Smooth muscle cell (in vitro differentiated cells): ENCODE data around the gene LRRC70. TPM values are rescaled to one million over a fixed set of nuclear protein-coding genes. Genes with fewer than 3 reads are reported as not detected.

Experiments used
- DNase-seq: peaks from one replicate; lab custom pipeline; 2025; ENCODE audit not compliant: unreplicated experiment; lab: John Stamatoyannopoulos, UW
- H2AFZ ChIP-seq: fragments of 200-600 bp; sonication (generic); 2 replicates; pipeline ENCODE4 v1.6.0; 2016; ENCODE audit warnings: antibody characterized with exemption, low read depth, mild to moderate bottlenecking
- H3F3A ChIP-seq: fragments of 200-600 bp; sonication (generic); 2 replicates; pipeline ENCODE4 v1.6.0; 2017; ENCODE audit warnings: antibody characterized with exemption, low read depth
- H3K27ac ChIP-seq: fragments of 200-600 bp; sonication (generic); 2 replicates; pipeline ENCODE4 v1.5.1; 2016; ENCODE audit warnings: low read depth, mild to moderate bottlenecking
- H3K27me3 ChIP-seq: fragments of 200-600 bp; sonication (generic); 2 replicates; pipeline ENCODE4 v1.6.1; 2016; ENCODE audit warnings: low read depth, mild to moderate bottlenecking
- H3K36me3 ChIP-seq: fragments of 200-600 bp; sonication (generic); 2 replicates; pipeline ENCODE4 v1.5.1; 2016; ENCODE audit warnings: low read depth
- H3K4me1 ChIP-seq: fragments of 200-600 bp; sonication (generic); 2 replicates; pipeline ENCODE4 v1.5.1; 2016; ENCODE audit warnings: low read depth
- H3K4me2 ChIP-seq: fragments of 200-600 bp; sonication (generic); 2 replicates; pipeline ENCODE4 v1.6.0; 2016; ENCODE audit warnings: mild to moderate bottlenecking
- H3K4me3 ChIP-seq: fragments of 200-600 bp; sonication (generic); 2 replicates; pipeline ENCODE4 v1.5.1; 2016; ENCODE audit warnings: mild to moderate bottlenecking
- H3K79me2 ChIP-seq: fragments of 200-600 bp; sonication (generic); 2 replicates; pipeline ENCODE4 v1.6.0; 2016; ENCODE audit warnings: low read depth, mild to moderate bottlenecking
- H3K9ac ChIP-seq: fragments of 200-600 bp; sonication (generic); 2 replicates; pipeline ENCODE4 v1.6.0; 2016; ENCODE audit warnings: low read depth
- H3K9me3 ChIP-seq: fragments of 200-600 bp; sonication (generic); replicated peaks from 2 replicates; pipeline ENCODE4 v1.5.1; 2016; ENCODE audit warnings: low read depth
- H4K20me1 ChIP-seq: fragments of 200-600 bp; sonication (generic); 2 replicates; pipeline ENCODE4 v1.6.0; 2016; ENCODE audit warnings: low read depth
- WGBS: methylation state at CpG from one replicate; pipeline ENCODE4 v1.1.7; 2016; ENCODE audit warnings: low lambda C conversion rate; 5-methylcytosine and 5-hydroxymethylcytosine counted together
- polyA plus RNA-seq: library from polyadenylated mRNA; unstranded; fragments of >200 nt; fragmentation: Nextera tagmentation; extraction: Ambion mirVana; gene quantifications from 2 replicates; pipeline ENCODE4 v1.2.1, GENCODE V29; 2016
- total RNA-seq: library from RNA; depleted of rRNA; stranded (reverse); fragments of >200 nt; gene quantifications from 2 replicates; pipeline ENCODE4 v1.2.3, GENCODE V29; 2014
- TF ChIP-seq, protein P1 (sequence below): fragments of 200-600 bp; sonication (generic); IDR thresholded peaks from 2 replicates; pipeline ENCODE4 v1.5.1; 2017; ENCODE audit warnings: borderline replicate concordance, mild to moderate bottlenecking, antibody characterized with exemption; ENCODE audit not compliant: insufficient read depth, poor library complexity, severe bottlenecking

The LRRC70 gene
- total and polyA plus RNA-seq, 2 experiments from 2014 or later, result 0.22 to 0.36 TPM

DNA sequence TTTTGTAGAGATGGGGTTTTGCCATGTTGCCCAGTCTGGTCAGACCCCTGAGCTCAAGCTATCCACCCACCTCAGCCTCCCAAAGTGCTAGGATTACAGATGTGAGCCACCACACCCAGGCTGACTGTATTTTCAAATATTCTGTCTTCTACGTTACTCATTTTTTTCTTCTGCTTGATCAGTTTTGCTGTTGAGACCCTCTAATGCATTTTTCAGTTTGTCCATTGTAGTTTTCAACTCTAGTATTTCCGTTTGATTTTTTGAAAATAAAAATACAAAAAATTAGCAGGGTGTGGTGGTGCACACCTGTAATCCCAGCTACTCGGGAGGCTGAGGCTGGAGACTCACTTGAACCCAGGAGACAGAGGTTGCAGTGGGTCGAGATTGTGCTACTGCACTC lies 10.5 kb upstream of the LRRC70 start:
- TF ChIP-seq, protein P1, sequence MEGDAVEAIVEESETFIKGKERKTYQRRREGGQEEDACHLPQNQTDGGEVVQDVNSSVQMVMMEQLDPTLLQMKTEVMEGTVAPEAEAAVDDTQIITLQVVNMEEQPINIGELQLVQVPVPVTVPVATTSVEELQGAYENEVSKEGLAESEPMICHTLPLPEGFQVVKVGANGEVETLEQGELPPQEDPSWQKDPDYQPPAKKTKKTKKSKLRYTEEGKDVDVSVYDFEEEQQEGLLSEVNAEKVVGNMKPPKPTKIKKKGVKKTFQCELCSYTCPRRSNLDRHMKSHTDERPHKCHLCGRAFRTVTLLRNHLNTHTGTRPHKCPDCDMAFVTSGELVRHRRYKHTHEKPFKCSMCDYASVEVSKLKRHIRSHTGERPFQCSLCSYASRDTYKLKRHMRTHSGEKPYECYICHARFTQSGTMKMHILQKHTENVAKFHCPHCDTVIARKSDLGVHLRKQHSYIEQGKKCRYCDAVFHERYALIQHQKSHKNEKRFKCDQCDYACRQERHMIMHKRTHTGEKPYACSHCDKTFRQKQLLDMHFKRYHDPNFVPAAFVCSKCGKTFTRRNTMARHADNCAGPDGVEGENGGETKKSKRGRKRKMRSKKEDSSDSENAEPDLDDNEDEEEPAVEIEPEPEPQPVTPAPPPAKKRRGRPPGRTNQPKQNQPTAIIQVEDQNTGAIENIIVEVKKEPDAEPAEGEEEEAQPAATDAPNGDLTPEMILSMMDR, result no peak
- H4K20me1 ChIP-seq, result no peaks in the 10 kb centered on the region
- no peaks in the 10 kb centered on the region for H3K4me1 ChIP-seq
- H3K9me3 ChIP-seq, result peaks cover 3% of the 10 kb centered on the region
- no peaks in the 10 kb centered on the region for H3K79me2 ChIP-seq
- H3F3A ChIP-seq, result no peaks in the 10 kb centered on the region
- H3K4me3 ChIP-seq, result no peak overlapping the region
- WGBS, result 90% methylated on average over 4 of the region's 4 CpGs
- no peaks in the 10 kb centered on the region for H3K27me3 ChIP-seq
- H3K9ac ChIP-seq, result no peak overlapping the region
- DNase-seq, result no peak
- H3K27ac ChIP-seq, result no peak overlapping the region
- H3K4me2 ChIP-seq, result no peak overlapping the region
- peaks cover 15% of the 10 kb centered on the region for H3K36me3 ChIP-seq
- no peak overlapping the region for H2AFZ ChIP-seq

DNA sequence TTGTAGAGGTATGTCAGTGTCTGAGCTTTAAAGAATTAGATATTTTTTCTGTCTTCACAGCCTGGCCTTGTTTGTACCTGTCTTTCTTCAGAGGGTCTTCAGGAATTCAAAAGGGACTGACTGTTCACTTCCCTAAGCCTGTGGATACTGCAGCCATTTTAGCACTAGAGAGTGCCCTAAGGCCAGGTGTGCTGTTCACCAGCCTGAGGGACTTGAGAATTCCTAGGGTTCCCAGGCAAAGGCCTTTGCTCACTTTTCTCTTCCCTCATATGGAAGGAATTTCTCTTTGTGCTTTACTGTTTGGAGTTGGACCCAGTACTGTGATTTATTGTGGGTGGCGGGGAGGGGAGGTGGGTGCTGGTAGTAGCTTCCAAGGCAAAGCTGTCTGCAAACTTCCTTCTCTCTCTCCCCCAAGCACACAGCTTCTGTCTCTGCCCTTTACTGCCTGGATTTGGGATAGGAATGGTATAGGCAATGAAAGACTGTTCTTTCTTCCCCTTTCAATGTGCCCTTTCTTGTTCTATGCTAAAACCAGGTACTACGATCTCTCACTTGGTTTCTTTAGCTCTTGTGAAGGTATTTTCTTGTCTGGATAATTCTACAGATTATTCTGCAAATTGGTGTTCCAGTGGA lies 9.7 kb upstream of the LRRC70 start:
- WGBS, result 77% methylated on average over 2 of the region's 2 CpGs
- Histone ChIP-seq H3K4me3 (no peak overlapping the region), H3K9me3 (peaks cover 3% of the 10 kb centered on the region), H3K27ac (no peak overlapping the region), H3K36me3 (peaks cover 15% of the 10 kb centered on the region), H4K20me1 (no peaks in the 10 kb centered on the region), H3K4me1 (no peaks in the 10 kb centered on the region), H3K4me2 (no peak overlapping the region), H3K79me2 (no peaks in the 10 kb centered on the region), H3F3A (no peaks in the 10 kb centered on the region), H2AFZ (no peak overlapping the region), H3K27me3 (no peaks in the 10 kb centered on the region), H3K9ac (no peak overlapping the region)
- DNase-seq, result no peak
- TF ChIP-seq, protein P1, result no peak

DNA sequence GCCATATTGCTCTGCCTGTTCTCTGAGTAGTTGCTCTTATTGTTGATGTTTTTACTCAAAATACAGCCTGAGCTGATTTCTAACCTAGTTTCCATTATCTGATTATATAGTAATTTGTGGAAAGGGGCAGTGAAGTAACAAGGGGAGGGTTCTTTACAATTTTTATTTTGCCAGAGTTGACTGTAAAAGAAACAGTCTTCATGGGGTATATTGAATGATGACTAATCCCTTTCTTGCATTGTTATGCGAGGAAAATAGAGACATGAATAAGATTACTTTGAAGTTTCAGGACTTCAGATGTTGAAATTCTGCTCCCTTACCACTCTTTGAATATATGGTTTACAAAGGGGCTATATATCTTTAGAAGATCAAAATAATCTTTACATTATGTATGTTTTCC lies 9.1 kb upstream of the LRRC70 start:
- Histone ChIP-seq H2AFZ (no peak overlapping the region), H3K4me2 (no peak overlapping the region), H3K4me1 (no peaks in the 10 kb centered on the region), H3K9ac (no peak overlapping the region), H3K9me3 (peaks cover 3% of the 10 kb centered on the region), H3K79me2 (no peaks in the 10 kb centered on the region), H3K36me3 (peaks cover 15% of the 10 kb centered on the region), H4K20me1 (no peaks in the 10 kb centered on the region), H3F3A (no peaks in the 10 kb centered on the region), H3K4me3 (no peak overlapping the region), H3K27ac (no peak overlapping the region), H3K27me3 (no peaks in the 10 kb centered on the region)
- WGBS, result 77% methylated on average over 1 of the region's 1 CpG
- TF ChIP-seq, protein P1, result no peak
- DNase-seq, result no peak

DNA sequence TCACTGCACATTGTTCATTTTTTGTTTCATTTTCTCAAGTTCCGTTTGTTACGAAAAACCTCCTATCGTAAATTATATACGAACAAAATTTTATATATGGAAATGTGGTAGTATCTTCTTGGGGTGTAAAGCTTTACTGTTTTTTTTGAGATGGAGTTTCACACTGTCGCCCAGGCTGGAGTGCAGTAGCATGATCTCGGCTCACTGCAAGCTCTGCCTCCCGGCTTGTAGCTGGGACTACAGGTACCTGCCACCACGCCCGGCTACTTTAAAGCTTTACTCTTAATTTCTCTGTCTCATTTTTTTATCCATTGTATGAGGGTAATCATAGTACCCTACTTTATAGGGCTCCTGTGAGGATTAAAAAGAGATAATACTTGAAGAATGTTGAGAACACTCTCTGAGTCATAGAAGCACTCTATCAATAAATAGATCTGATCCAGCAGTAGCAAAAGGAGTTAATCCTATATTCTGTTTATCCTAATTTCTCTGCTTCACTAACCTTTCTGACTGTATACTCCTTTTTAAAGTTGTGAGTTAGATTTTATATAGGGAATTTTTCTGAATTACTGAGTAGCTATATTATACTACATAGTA lies 5.6 kb upstream of the LRRC70 start:
- TF ChIP-seq, protein P1, result no peak
- Histone ChIP-seq H3K9ac (no peak overlapping the region), H3K9me3 (no peaks in the 10 kb centered on the region), H3K27ac (no peak overlapping the region), H4K20me1 (no peaks in the 10 kb centered on the region), H3K36me3 (no peaks in the 10 kb centered on the region), H3K4me1 (peaks cover 2% of the 10 kb centered on the region), H3K27me3 (no peaks in the 10 kb centered on the region), H3F3A (no peaks in the 10 kb centered on the region), H2AFZ (no peak overlapping the region), H3K4me3 (no peak overlapping the region), H3K79me2 (no peaks in the 10 kb centered on the region), H3K4me2 (no peak overlapping the region)
- DNase-seq, result no peak
- 95% methylated on average over 9 of the region's 9 CpGs for WGBS
